SK-N-SH treated with all-trans-retinoic acid at 6 μM for 48 hours (cell line): Measurements from ENCODE around the gene ADD3.

Experiments
- POU6F1 ChIP-seq: fragments of 250-450 bp; sonication (Bioruptor Pico); IDR thresholded peaks from 2 replicates; pipeline ENCODE4 v1.8.0; 2021; ENCODE audit warnings: low read depth, mild to moderate bottlenecking, moderate library complexity, borderline replicate concordance
- ZFP30 ChIP-seq: fragments of 450-650 bp; formaldehyde crosslinking; IDR thresholded peaks from 2 replicates; pipeline ENCODE4 v1.5.0; 2022; ENCODE audit warnings: mild to moderate bottlenecking, moderate library complexity
- TF ChIP-seq, protein P1 (sequence below): fragments of 250-450 bp; sonication (Bioruptor Pico); IDR thresholded peaks from 2 replicates; pipeline ENCODE4 v1.8.0; 2020; ENCODE audit warnings: mild to moderate bottlenecking, moderate library complexity, borderline replicate concordance

- TF ChIP-seq POU6F1 (CRISPR knock-in tag) (no peak), ZFP30 (no peak)
- TF ChIP-seq, protein P1, sequence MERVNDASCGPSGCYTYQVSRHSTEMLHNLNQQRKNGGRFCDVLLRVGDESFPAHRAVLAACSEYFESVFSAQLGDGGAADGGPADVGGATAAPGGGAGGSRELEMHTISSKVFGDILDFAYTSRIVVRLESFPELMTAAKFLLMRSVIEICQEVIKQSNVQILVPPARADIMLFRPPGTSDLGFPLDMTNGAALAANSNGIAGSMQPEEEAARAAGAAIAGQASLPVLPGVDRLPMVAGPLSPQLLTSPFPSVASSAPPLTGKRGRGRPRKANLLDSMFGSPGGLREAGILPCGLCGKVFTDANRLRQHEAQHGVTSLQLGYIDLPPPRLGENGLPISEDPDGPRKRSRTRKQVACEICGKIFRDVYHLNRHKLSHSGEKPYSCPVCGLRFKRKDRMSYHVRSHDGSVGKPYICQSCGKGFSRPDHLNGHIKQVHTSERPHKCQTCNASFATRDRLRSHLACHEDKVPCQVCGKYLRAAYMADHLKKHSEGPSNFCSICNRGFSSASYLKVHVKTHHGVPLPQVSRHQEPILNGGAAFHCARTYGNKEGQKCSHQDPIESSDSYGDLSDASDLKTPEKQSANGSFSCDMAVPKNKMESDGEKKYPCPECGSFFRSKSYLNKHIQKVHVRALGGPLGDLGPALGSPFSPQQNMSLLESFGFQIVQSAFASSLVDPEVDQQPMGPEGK (CRISPR knock-in tag): no peak
These were observed 45.1 kb downstream of the ADD3 start for GRCh38 chr10:110052916-110053315.
